Ramos (cell line): ENCODE measurements around the gene TAF6L.
"Not testable (repeated sequence)": the region's sequence is repeated elsewhere in the genome, so short reads cannot be mapped to it uniquely, and the experiment has no call there.

Experiments used
- in situ Hi-C: fragments of 300-500 bp; cut with MboI; formaldehyde crosslinking; loops from one replicate; pipeline ENCODE4 v1.14.3; 2022; ENCODE audit warnings: low sequenced_read_pairs; ENCODE audit not compliant: unreplicated experiment

The TAF6L gene, protein sequence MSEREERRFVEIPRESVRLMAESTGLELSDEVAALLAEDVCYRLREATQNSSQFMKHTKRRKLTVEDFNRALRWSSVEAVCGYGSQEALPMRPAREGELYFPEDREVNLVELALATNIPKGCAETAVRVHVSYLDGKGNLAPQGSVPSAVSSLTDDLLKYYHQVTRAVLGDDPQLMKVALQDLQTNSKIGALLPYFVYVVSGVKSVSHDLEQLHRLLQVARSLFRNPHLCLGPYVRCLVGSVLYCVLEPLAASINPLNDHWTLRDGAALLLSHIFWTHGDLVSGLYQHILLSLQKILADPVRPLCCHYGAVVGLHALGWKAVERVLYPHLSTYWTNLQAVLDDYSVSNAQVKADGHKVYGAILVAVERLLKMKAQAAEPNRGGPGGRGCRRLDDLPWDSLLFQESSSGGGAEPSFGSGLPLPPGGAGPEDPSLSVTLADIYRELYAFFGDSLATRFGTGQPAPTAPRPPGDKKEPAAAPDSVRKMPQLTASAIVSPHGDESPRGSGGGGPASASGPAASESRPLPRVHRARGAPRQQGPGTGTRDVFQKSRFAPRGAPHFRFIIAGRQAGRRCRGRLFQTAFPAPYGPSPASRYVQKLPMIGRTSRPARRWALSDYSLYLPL

DNA sequence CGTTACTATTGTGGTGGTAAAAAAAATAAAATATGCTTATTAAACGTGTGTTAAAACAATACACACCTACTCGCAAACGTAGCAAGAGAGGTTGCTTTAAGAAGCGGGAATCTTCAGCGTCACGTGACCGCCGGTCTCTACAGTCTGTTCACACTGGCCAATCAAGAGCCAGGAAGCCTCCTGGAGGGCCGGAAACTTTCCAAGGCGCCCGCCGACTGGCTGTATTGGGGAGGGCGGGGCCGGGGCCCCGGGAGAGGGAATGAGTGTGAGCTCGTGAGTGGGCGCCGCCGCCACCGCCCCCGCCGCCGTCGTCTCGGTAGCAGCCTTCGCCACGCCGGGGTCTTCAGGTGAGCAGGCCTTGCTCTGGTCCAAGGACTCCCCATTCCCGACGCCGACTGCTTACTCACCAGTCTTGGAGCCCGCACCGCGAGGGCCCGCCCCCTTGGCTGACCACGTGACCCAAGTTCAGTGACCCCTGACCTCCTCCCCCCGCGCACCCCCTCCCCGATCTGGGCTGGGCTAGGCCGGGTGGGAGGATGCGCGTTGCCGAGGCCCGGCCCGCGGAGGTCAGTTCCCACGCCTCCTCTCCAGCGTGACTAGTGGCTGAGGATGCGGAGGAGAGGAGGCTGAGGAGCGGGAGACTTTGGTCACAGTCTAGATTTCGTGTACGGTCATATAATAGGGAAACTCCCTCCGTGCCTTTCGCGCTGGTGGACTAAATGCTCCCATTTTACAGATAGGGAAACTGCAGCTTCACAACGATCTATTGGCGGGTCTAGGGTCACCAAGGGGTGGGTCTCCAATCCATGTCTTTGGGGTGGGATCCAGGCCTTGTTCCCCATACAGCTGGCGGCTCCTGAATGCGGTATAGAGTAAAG is at the start of gene TAF6L:
TSS of gene TAF6L (plus strand) at position 253 of the 878 bp plus-strand sequence. CDS start 4,388 bp downstream, outside the sequence.
- in situ Hi-C loops = no loop called here

DNA sequence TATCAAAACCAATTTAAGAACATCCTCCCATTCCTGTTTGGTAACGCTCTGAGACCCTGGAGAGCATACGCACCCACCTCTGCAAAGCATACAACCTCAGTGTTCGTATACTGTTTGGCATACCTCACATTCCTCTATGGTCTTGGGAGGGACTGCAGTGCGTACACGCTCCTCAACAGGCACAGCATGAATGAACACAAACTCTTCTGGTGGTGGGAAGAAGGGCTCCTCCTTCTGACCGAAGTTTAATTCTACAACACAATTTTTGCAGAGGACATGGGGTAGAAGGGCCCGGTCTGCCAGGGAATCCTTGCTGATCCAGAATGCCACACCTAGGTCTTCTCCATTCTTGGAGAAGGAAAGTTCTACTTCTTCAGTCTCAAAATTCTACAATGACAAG is 49.2 kb upstream of the TAF6L start:
- in situ Hi-C loops = no loop called here

DNA sequence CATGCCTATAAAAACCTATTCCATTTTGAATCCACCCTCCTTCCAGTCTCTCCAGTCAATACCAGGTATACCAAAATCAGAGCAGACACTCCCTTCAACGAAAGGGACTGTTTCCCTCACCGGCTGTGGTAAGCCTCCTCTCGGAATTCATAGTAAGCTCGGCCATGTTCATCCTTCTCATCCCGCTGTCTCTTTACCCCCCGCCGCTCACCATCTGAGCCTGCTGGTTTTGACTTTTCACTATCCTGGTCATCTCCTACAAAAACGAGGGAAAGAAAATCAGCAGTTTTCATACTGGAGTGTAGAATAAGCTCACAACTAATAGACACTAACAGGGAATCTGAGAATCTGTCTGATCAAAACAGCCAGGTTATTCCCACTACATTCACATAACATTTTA is 47.0 kb upstream of the TAF6L start:
- in situ Hi-C loops = no loop called here

DNA sequence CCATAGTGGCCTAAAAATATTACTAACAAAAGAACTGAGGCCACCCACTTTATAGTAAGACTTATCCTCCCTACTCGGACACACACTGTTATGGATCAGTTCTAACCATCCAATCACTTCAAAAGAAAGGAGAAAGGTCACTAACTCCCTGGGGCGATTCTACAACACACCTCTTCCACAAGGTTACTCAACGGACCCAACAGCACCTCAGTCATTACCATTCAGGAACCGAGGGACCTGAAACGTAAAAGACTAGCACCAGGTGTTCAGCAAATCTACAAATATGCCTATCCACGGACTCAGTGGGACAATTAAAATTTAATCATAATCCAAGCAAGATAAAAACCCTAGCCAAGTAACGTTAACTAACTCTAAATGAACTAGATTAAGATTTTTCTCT is 45.5 kb upstream of the TAF6L start:
- in situ Hi-C loops = no loop called here

DNA sequence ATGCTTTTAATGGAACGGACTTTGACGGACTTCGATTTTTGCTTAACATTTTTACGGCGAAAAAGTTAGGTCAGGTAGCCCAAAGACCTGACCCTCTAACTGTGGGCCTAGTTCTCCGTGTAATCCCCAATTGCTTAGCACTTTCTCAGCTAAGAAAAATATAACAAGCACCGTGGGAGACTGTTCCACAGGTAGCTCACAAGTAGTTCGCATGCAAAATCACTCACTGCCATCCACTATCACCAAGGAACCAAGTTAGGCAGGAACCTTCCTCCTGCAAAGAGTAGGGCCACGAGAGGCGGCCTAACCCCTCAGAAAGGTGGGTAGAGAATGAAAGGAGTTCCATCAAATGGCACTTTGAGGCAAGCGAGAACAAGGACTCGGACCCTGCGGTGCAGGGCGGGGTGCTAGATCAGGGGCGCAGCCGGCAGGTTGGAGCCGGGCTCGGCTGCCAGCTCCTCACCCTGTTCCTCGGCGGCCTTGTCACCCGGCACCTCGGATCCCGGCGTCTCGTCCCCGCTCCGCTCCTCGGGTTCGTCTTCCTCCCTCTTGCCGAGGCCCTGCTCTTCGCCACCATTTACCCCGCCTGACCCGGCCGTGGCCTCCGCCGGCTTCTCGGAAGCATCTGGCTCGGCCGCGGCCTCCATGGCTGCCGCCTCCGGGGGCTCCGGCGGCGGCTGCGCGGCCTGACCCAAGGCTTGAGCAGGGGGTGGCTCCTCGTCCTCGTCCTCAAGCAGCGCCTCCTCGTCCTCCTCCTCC is 44.9 kb upstream of the TAF6L start:
- in situ Hi-C loops = no loop called here

DNA sequence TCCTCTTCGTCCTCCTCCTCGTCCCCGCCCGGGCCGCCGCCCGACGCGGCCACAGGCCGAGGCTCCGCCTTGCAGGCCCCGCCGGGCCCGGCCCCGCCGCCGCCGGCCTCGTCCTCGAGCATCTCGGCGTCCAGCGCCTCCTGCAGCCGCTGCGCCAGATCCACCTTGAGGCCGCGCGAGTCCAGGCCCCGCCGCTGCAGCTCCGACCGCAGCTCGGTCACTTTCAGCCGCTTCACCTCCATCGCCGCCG is 44.4 kb upstream of the TAF6L start:
- in situ Hi-C loops = no loop called here

DNA sequence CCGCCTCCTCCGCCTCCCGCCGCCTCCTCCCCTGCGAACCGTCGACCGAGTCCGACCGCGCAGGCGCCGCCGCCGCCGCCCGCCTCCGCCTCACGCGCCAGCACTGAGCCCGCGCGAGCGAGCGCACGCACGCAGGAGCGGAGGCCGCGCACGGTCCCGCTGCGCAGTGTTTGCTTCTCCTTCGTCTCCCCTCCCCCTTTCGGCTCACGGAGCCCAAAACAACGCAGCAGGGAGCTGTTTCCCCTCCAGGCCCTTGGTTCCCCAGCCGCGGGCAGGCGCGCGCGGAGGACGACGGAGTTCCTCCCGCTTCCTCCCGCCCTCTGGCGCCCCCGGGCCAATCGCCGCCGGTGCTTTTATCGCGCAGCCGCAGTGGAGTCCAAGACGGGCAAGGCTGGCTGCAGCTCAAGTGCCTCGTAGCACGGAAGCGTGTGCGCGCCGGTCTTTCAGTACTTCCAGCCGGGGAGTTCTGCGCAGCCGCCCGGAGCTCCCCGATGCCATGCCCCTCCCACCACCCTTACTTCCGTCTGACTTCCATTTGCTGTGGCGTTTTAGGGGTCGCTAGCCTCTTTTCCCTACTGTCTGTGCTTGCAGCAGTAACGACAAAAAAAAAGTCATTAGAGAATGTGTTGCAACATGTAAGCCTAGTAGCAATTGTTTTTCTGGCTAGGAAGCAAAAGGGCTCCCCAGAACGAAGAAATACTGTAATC is 43.9 kb upstream of the TAF6L start, which contains the start of gene HNRNPUL2:
TSS of gene HNRNPUL2 (minus strand) at position 293 of the 707 bp plus-strand sequence. CDS start 301 bp downstream, outside the sequence.
- in situ Hi-C loops = no loop called here

DNA sequence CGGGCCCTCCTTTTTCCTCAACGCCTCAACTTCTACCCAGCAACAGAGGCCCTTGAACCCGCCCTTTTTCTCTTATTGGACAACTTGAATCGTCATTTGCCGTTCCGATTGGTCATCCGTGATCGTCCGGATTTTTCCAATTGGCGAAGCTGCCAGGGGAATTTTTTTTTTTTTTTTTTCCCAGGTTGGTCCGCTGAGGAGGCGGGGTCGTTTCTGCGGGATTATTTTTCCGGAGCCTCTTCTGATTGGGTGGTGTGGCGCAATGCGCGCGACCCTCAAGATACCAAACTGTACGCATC is 43.4 kb upstream of the TAF6L start:
- in situ Hi-C loops = no loop called here

DNA sequence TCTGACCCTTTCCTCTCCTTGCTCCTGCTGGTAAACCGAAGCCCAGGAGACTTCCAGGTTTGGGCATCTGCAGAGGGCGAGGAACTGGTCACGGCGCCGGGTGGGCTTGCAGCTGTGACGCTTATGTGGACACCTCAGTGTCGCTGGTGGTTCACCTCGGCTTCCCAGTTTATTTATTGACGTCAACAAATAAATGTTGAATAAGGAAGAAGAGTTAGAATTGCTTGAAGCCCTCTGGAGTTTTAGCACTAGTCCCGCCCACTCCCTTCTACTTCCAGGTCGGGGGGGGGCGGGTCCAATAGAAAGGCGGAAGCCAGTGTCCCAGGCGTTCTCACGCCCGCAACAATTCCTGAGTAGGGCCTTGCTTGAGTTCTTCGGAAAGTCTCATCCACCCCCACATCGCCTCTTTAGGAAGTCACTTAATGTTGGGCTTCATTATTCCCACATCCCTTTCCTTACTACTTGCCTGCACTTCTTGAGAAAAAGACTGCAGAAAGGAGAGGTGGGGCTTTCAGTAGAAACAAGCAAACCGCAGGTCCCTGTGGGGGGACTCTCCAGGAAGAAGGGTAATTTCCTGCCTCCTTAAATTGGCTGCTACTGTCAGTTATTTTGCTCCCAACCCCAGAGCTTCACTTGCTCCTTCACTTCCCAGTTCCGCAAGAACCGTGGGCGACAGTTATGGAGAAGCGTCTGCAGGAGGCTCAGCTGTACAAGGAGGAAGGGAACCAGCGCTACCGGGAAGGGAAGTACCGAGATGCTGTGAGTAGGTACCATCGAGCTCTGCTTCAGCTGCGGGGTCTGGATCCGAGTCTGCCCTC is 42.8 kb upstream of the TAF6L start, which contains the start of gene TTC9C:
TSS of gene TTC9C (plus strand) at position 316 of the 818 bp plus-strand sequence. CDS start at position 679, 363 bp downstream.
- in situ Hi-C loops = no loop called here

DNA sequence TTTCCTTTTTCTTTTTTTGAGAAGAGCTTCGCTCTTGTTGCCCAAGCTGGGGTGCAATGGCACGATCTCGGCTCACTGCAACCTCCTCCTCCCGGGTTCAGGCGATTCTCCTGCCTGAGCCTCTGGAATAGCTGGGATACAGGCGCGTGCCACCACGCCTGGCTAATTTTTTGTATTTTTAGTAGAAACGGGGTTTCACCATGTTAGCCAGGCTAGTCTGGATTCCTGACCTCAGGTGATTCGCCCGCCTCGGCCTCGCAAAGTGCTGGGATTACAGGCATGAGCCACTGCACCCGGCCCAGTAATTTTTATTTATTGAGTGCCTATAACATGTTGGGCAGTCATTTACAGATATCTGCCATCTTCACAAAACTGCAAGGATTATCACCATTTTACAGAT is 41.1 kb upstream of the TAF6L start:
- in situ Hi-C loops = not testable (repeated sequence)

DNA sequence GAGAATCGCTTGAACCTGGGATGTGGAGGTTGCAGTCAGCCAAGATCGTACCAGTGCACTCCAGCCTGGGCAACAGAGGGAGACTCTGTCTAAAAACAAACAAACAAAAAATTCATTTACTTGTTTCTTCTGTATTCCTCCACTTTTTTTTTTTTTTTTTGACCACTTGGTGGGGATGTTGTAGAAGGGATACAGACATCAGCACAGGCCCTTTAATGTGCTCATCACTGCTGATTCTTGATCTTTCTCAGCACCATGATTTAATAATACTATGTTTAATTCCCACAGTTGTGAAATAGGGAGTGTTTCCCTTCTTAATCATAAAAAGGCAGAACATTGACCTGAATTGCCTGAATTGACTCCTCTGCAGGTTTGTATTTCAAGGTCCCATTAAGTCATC is 38.4 kb upstream of the TAF6L start:
- in situ Hi-C loops = no loop called here

DNA sequence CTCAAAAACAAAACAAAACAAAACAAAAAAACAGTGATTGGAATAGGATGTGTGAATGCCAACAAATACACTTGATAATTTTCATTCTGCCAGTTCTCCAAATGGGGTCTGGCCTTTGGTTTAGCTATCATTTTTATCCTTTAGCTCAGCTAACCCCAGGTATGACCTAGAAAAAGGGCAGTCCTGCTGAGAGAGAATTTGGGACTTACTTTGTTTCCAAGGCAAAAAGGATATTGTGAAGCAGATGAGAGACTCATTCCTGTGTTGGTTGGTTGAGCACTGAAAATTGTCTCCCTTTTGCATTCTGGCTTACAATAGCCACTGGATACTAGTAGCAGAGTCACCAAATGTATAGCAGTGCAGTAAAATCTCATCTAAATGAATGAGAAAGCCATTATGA is 34.0 kb upstream of the TAF6L start:
- in situ Hi-C loops = no loop called here

DNA sequence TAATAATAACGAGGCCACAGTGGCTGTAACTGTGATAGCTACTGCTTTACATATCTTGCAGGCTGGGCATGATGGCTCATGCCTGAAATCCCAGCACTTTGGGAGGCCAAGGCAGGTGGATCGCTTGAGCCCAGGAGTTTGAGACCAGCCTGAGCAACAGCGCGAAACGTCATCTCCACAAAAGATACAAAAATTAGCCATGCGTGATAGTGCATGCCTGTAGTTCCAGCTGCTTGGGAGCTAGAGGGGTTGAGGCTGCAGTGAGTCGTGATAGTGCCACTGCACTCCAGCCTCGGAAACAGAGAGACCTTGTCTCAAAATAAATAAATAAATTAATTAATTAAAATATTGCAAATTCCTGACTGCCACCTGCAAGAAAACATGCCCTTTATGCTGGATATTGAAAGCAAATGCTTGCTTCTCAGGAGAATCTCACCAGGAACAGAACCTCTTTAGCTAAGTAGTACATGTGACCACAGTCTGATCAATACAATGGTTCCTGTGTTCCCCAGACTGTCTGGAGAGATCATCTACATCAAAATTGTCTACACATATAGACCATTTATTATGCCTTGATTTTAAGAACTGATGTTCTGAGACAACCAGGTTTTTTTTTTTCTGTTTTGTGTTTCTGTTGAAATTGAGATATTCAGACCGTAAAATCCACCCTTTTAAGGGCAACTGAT is 23.6 kb upstream of the TAF6L start:
- in situ Hi-C loops = no loop called here

DNA sequence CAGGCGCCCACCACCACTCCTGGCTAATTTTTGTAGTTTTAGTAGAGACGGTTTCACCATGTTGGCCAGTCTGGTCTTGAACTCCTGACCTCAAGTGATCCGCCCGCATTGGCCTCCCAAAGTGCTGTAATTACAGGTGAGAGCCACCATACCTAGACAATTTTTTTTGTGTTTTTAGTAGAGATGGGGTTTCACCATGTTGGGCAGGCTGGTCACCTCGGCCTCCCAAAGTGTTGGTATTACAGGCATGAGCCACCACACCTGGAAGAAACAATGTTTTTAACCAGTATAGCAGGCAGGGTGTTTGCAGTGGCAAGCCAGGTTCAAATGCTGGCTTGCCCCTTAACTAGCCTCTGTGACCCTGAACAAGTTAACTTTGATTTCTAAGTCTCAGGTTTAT is 21.3 kb upstream of the TAF6L start:
- in situ Hi-C loops = not testable (repeated sequence)

DNA sequence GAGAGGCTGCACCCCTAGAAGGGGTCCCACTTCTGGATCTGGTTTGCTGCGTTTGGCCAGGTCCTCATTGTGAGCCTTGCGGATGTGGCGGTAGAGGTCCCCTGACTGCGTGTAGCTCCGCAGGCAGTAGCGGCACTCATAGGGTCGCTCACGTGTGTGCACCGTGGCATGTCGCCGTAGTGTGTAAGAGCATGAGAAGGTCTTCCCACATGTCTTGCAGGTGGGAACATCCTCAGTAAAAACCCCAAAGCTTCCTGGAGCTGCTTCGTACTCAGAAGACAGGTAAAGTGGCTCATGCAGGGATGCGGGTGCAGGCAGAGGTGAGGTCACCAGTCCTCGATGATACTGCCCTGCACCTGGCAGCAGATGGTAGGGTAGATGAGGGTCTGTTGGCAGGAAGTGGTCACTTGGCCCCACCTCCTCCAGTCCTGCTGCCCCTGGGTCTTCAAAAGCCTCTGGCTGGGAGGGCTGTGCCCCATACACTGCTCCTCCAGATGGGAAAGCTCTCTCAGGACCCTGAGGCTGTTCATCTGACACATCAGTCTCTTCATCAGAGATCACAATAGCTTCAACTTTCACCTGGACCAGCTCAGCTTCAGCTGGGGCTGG is 18.9 kb upstream of the TAF6L start:
- in situ Hi-C loops = no loop called here

DNA sequence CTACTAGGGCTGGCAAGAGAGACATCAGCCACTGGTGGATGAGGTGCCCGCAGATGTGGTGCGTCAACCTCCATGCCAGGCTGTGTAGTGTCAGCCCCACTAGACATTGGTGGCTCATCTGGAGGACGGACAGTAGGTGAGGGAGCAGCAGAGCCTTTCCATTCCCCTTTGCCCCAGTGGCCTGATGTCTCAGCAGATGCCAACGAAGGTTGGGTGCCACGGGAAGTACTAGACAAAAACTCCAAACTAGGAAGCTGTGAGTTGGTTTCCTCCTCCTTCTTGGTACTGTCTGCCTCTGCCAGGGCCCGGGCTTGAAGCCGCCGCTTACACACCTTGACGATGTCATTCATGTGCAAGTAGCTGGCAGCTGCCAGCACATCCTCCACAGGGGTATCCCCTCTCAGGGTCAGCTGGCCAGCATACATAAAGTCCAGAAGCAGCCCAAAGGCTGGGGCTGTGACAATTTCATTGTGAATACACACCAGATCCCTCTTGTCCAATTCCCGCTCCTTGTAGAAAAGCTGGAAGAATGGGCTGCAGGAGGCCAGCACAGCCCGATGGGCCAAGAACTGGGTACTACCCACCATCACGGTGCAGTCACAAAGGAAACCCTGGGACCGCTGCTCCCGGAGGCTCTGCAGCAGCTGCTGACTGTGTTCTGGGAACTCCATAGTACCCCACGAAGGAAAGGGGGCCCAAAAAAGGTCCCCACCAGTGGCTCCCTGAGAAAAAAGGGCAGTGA is 18.0 kb upstream of the TAF6L start:
- in situ Hi-C loops = no loop called here
